ENCODE results near the gene TBX4.

DNA sequence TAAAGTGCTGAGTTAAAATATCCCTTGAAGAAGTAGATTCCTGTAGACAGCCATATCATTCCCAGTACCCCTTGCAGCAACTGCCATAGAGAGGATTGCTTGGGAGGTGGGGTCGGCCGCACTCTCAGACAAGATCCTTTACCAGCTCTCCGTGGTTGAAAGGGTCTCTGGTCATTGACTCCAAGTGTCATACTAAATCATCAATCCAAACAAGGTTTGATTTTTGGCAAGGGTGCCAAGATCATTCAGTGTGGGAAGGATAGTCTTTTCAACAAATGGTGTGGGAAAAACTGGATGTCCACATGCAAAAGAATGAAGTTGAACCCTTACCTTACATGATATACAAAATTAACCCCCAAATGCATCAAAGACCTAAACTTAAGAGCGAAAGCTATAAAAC is 30.8 kb upstream of the TBX4 start:
- no peak for TF ChIP-seq EZH2 (IDR thresholded peaks at IDR 0.05; ENCODE audit: low read length)
- TF ChIP-seq, protein P1, sequence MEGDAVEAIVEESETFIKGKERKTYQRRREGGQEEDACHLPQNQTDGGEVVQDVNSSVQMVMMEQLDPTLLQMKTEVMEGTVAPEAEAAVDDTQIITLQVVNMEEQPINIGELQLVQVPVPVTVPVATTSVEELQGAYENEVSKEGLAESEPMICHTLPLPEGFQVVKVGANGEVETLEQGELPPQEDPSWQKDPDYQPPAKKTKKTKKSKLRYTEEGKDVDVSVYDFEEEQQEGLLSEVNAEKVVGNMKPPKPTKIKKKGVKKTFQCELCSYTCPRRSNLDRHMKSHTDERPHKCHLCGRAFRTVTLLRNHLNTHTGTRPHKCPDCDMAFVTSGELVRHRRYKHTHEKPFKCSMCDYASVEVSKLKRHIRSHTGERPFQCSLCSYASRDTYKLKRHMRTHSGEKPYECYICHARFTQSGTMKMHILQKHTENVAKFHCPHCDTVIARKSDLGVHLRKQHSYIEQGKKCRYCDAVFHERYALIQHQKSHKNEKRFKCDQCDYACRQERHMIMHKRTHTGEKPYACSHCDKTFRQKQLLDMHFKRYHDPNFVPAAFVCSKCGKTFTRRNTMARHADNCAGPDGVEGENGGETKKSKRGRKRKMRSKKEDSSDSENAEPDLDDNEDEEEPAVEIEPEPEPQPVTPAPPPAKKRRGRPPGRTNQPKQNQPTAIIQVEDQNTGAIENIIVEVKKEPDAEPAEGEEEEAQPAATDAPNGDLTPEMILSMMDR (optimal IDR thresholded peaks at IDR 0.05 in 1 of 3, IDR thresholded peaks at IDR 0.05 in 1 of 3, conservative IDR thresholded peaks at IDR 0.05 in 1 of 3; ENCODE audit: extremely low read depth in 1 of 3, insufficient read depth in 2 of 3, low read length in 3 of 3) = no peak
